Renal cortex interstitium (tissue), 11 donors: ENCODE measurements around the gene PERM1. TPM values are rescaled to one million over a fixed set of nuclear protein-coding genes. Genes with fewer than 3 reads are reported as not detected.
"Not testable (repeated sequence)": the region's sequence is repeated elsewhere in the genome, so short reads cannot be mapped to it uniquely, and the experiment has no call there.

Experiments used
- DNase-seq, 11 donors: peaks; one replicate each; pipeline ENCODE4 v3.0.0-alpha.2; 2013; ENCODE audit warnings: low read depth in 9 of 11, low spot score in 4 of 11; ENCODE audit errors: extremely low read depth in 1 of 11
- polyA plus RNA-seq, 3 donors: library from polyadenylated mRNA; unstranded; fragments of 120-200 nt; gene quantifications; one replicate each; pipeline ENCODE4 v1.2.1, GENCODE V29; 2013; ENCODE audit not compliant: insufficient read length in 3 of 3

Gene PERM1
- polyA plus RNA-seq, 3 donors: 0.13 to 0.14 TPM; not detected in 1

- no peak for DNase-seq
Observed at GRCh38 chr1:983798-984475, 2.0 kb upstream of the PERM1 start.

GRCh38 chr1:982765-983436, 1.0 kb upstream of the PERM1 start:
- no peak for DNase-seq

- no peak for DNase-seq
Observed at GRCh38 chr1:981491-981954, 370 bp downstream of the PERM1 start.

- DNase-seq: no peak
Observed at GRCh38 chr1:980602-981395, 1.1 kb downstream of the PERM1 start.

GRCh38 chr1:980137-980571, 1.7 kb downstream of the PERM1 start:
- no peak for DNase-seq

- no peak for DNase-seq
Observed at GRCh38 chr1:979744-980072, 2.2 kb downstream of the PERM1 start.

- no peak for DNase-seq
Observed at GRCh38 chr1:978835-979743, 2.8 kb downstream of the PERM1 start.

GRCh38 chr1:978069-978834, 3.6 kb downstream of the PERM1 start:
- no peak for DNase-seq

- not testable (repeated sequence) for DNase-seq
Observed at GRCh38 chr1:976791-977190, 5.1 kb downstream of the PERM1 start.

GRCh38 chr1:975896-976683, 5.8 kb downstream of the PERM1 start:
- DNase-seq: peak in 1 of 11 donors; percentile 38

- DNase-seq: no peak
Observed at GRCh38 chr1:975365-975764, 6.5 kb downstream of the PERM1 start.

- DNase-seq: no peak
Observed at GRCh38 chr1:974687-975328, 7.1 kb downstream of the PERM1 start.

GRCh38 chr1:974293-974640, 7.6 kb downstream of the PERM1 start:
- no peak for DNase-seq

- DNase-seq: no peak
Observed at GRCh38 chr1:973459-974292, 8.2 kb downstream of the PERM1 start.

GRCh38 chr1:972726-973458, 9.0 kb downstream of the PERM1 start:
- DNase-seq: no peak
